ENCODE data around the gene INPP4A. TPM values are rescaled to one million over a fixed set of nuclear protein-coding genes. Genes with fewer than 3 reads are reported as not detected.

INPP4A gene
- total RNA-seq, 2 donors from 2014 or later = 12.7 to 18.2 TPM

- Histone ChIP-seq H3K9me3 (no peaks in the 10 kb centered on the region), H3K4me3 (no peak overlapping the region), H3K4me1 (no peaks in the 10 kb centered on the region), H3K27ac (no peak overlapping the region), H3K27me3 (no peaks in the 10 kb centered on the region), H3K36me3 (peaks cover 22% of the 10 kb centered on the region)
- DNase-seq (ENCODE audit: low spot score) = no peak
- no peak for TF ChIP-seq CTCF (IDR thresholded peaks at IDR 0.05)
These were observed 136.1 kb downstream of the INPP4A start for GRCh38 chr2:98580656-98581284.

- no peak overlapping the region for H3K27ac ChIP-seq
- no peak for DNase-seq (ENCODE audit: low spot score)
- TF ChIP-seq CTCF (IDR thresholded peaks at IDR 0.05) = no peak
- peaks cover 22% of the 10 kb centered on the region for H3K36me3 ChIP-seq
- H3K4me1 ChIP-seq = no peaks in the 10 kb centered on the region
- H3K9me3 ChIP-seq = no peaks in the 10 kb centered on the region
- no peaks in the 10 kb centered on the region for H3K27me3 ChIP-seq
- H3K4me3 ChIP-seq = no peak overlapping the region
These were observed 137.9 kb downstream of the INPP4A start for GRCh38 chr2:98582523-98582922.

- H3K27me3 ChIP-seq = no peaks in the 10 kb centered on the region
- H3K4me3 ChIP-seq = no peak overlapping the region
- no peaks in the 10 kb centered on the region for H3K4me1 ChIP-seq
- H3K36me3 ChIP-seq = peaks cover 15% of the 10 kb centered on the region
- DNase-seq (ENCODE audit: low spot score) = peak; percentile 16
- H3K9me3 ChIP-seq = no peaks in the 10 kb centered on the region
- no peak for TF ChIP-seq CTCF (IDR thresholded peaks at IDR 0.05)
- H3K27ac ChIP-seq = no peak overlapping the region
These were observed 138.6 kb downstream of the INPP4A start for GRCh38 chr2:98583276-98583675.

GRCh38 chr2:98583816-98584618 is 139.4 kb downstream of the INPP4A start:
- peak; percentile 28 for DNase-seq (ENCODE audit: low spot score)

GRCh38 chr2:98585386-98585785 is 140.7 kb downstream of the INPP4A start:
- peak; percentile 16 for DNase-seq (ENCODE audit: low spot score)
- H3K27ac ChIP-seq = no peak overlapping the region
- no peak for TF ChIP-seq CTCF (IDR thresholded peaks at IDR 0.05)
- peaks cover 6% of the 10 kb centered on the region for H3K36me3 ChIP-seq
- H3K27me3 ChIP-seq = no peaks in the 10 kb centered on the region
- no peaks in the 10 kb centered on the region for H3K9me3 ChIP-seq
- H3K4me1 ChIP-seq = no peaks in the 10 kb centered on the region
- H3K4me3 ChIP-seq = no peak overlapping the region

More at GRCh38 chr2:98583816-98584618, 139.4 kb downstream of the INPP4A start:
- no peak overlapping the region for H3K4me3 ChIP-seq
- peaks cover 10% of the 10 kb centered on the region for H3K36me3 ChIP-seq
- H3K27ac ChIP-seq = no peak overlapping the region
- TF ChIP-seq CTCF (IDR thresholded peaks at IDR 0.05) = no peak
- H3K4me1 ChIP-seq = no peaks in the 10 kb centered on the region
- H3K27me3 ChIP-seq = no peaks in the 10 kb centered on the region
- H3K9me3 ChIP-seq = no peaks in the 10 kb centered on the region

Measured in right atrium auricular region (tissue), 2 donors.